GM18907 (cell line): Measurements from ENCODE around the gene PYGO1.
"Not testable (repeated sequence)": the region's sequence is repeated elsewhere in the genome, so short reads cannot be mapped to it uniquely, and the experiment has no call there.

ENCODE experiments used
- ATAC-seq: cut with Tn5 transposase; IDR thresholded peaks from one replicate; pipeline ENCODE4 v1.9.1; 2021; ENCODE audit warnings: mild to moderate bottlenecking, moderate library complexity; ENCODE audit not compliant: unreplicated experiment

The PYGO1 gene, protein sequence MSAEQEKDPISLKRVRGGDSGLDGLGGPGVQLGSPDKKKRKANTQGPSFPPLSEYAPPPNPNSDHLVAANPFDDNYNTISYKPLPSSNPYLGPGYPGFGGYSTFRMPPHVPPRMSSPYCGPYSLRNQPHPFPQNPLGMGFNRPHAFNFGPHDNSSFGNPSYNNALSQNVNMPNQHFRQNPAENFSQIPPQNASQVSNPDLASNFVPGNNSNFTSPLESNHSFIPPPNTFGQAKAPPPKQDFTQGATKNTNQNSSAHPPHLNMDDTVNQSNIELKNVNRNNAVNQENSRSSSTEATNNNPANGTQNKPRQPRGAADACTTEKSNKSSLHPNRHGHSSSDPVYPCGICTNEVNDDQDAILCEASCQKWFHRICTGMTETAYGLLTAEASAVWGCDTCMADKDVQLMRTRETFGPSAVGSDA

DNA sequence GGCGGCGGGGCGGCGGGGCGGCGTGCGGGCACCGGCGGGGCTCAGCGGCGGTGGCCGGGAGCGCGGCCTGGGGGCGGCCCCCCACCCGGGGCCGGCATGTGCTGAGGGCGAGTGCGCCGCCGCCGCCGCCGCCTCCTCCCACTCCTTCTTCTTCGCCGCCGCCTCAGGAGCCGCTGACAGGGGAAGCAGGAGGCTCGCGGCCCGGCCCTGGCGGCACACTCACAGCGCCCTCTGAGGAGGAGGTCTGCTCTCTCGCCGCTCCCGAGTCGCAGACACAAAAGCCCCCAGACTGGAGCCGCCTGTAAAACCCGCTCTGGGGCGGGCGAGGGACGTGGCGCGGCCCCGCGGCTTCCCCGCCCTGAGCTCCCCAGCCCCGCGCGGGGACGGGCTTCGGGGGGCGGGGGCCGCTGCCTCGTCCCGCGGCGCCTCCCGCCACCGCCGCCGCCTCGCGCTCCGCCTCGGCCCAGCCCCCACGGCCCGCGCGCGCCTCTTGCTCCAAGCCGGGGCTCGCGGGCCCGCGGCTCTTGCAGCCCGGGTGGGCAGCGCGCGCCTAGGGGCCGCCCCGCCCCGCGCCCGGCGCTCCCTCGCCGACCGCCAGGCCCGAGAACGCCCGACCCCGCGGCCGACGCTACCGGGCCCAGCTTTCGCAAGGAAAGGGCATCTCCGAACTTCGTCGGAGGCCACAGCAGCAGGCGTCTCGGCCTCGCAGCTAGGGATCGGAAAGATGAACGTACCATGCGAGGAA, at the start of gene PYGO1:
Gene PYGO1 (minus strand): TSS at position 276 of the 745 bp plus-strand sequence. CDS start 462 bp downstream, outside the sequence.
- peak; percentile 69 for ATAC-seq

DNA sequence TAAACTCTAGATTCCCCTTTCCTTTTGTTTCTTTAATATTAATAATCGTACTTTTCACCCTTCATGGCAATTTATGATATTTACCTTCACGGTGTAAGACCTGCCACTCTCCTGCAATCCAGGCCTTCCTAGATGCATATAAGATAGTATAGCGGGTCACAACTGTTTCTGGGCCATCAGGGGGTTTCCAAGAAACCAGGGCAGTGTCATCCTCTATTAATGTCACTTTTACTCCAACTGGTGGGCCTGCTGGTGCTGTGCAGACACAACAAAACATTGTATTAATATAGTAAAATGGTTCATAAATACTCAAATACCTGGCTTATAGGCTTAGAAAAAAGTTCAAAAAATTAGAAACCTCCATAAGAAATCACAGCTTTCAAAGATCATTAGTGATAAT, 48.9 kb upstream of the PYGO1 start:
- no peak for ATAC-seq

DNA sequence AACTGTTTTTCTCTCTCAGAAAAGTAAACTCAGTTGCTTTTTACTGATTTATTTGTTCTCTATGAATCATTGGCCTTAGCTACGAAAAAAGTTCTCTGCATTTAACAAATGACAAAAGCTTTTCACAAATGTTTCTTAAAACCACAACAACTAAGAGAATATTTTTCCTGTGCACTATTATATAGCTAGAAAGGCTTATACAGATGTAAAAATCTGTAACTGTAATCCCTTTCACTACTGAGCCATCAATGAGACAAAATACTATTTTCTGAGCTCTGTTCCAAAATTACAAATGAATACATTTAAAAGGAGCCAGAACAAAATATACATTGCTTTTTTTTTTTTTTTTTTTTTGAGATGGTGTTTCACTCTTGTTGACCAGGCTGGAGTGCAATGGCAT, 45.6 kb upstream of the PYGO1 start:
- ATAC-seq, result no peak

DNA sequence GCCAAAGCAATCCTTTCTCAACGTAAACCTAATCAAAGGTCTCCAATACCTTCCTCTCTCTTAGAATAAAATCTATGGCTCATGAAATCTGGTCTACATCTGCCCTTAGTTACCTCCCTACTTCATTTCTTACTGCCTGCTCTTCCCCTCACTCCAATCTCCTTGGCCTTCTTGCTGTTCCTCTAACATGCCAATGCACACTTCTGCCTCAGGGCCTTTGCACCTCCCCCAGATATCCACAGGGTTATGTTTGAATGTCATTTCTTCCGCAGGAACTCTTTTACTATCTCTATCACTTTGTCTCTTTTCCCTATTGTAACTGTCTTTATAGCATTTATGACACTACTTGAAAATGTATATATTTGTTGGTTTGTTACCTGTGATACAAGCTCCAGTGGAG, 44.3 kb upstream of the PYGO1 start:
- ATAC-seq, result no peak

DNA sequence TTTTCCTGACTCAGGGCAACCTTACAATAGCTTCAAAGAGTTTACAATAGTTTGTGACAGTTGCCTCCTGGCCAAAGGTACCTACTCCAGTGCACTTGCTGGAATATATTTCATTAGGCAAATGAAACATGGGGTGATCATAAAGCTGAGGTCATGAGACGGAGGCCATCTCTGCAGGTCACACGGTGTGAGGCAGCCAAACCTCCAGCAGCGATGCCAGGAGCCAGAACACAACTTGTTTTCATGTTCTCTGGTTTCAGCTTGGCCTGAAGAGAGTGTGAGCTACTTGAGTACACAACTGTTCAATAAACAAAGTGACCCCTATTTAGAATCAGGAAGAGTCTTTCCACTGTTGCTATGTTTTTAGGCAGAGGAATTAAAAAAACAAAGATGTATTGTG, 42.7 kb upstream of the PYGO1 start:
- ATAC-seq, result no peak

DNA sequence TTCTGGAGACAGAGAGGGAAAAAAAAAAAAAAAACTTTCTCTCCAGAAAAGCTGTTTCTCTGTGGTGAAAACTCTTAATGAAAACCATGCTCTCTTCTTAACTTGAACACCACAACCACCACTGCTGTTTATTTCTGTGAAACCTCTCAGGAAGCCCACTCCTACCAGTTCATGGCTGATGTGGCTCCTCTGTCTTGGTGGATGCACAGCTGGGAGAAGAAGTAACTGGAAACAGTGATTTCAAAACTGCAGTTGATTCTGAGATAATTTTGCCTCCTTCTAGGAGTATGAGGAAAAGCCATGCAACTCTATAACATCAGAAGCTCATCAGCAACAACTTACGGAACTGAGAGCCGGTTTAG, 40.2 kb upstream of the PYGO1 start:
- ATAC-seq, result no peak

DNA sequence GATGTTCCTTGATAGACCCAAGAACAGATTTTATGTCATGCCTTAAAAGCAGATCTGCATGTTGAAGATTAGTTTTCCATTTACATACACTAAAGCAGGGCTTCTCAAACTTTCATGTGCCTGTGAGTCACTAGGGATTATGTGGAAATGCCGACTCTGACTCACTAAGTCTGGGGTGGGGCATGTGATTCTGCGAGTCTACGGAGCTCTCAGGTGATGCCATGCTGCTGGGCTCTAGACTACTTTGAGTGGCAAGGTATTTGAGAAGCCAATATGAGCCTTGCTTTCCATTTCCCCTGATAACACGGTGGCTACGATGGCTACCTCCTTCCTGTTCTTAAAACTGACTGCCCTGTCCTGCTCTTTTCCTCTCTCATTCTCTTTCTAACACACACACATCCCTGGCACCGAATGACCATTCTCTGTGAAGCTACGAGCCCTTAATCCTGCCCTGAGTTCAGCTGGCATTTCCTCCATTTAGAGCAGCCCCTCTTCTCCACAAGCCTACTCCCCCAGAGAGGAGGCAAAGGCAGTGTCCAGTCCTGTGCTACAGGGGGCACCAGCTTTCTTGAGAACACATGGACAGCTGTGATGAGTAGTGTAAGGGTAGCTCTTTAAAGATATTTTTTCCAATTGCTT, 39.7 kb upstream of the PYGO1 start:
- no peak for ATAC-seq

DNA sequence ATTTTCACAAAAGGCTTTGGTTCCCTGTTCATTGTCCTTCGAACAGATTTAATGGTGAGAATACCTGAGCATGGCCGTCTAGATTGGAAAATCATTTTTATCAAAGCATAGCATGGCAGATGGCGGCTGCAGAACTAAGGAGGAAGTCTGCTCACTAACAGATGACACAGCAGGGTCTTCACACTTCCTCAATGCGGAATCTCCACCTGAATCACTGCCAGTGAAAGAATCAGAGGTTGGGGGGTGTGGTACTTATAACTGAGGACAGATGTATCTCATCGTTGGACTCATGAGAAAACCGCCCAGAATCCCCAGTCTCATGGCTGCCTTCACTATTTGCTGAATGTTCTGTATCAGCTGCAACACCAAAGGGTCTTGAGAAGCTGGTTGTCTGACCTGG, 31.6 kb upstream of the PYGO1 start:
- no peak for ATAC-seq

DNA sequence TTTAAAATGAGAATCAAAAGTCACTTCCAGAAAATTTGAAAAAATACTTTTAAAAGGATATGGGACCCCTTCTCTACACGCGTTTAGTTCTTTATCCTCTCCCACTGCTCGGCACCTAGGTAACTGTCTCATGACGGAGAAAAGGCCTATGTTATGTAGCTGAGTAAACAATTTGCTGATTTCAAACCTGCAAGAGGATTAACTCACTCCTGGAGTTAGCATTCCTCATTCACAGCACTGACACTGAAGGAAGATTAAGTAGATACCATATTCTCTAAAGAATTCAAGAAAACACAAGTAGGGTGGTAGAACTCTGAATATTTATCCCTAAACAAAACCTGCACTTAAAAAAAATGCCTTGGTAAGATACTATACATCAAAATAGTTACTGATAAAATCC, 30.2 kb upstream of the PYGO1 start:
- ATAC-seq, result no peak

DNA sequence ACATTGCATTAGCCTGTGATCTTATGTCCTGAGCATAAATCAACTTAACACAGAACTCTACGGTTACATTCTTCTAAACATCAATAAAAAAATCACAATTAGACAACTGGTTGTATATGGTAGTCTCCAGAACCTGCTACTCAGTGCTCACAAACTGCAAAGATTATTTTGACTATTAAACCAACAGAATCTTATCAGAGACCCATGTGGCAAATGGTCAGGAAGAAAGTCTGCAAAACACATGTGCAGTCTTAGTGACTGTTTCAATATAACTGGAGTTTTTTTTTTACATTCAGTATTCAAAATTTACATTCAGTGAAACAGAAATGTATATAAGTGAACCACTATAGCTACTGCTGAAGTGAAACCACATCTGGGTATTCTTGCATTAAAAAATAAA, 27.3 kb upstream of the PYGO1 start:
- ATAC-seq, result no peak

DNA sequence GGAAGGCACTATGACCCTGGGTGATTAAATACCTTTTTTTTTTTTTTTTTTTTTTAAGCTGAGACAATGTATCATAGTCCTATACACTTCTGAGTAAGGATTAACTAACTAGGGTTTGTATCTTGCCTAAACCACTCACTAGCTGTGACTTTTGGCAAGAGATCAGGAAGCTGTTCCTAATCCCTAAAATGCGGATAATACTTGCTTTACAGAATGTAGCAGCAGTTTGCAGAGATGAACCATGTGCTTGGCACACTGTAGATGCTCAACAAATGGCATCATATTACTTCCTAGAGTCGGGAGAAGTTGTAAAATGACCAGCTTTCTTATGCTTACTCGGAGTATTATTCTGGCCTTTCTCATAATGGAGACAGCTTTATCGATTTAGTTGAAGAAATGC, 25.6 kb upstream of the PYGO1 start:
- no peak for ATAC-seq

DNA sequence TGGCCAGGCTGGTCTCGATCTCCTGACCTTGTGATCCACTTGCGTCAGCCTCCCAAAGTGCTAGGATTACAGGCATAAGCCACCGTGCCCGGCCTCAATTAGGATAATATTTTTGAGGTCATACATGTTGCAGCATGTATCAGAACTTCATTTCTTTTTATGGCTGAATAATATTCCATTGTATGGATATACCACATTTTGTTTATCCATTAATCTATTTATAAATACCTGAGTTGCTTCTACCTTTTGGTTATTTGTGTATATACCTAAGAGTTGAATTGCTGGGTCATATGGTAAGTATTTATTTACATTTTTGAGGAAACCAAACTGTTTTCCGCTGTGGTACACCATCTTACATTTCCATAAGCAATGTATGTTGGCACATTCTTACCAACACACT, 18.1 kb upstream of the PYGO1 start:
- ATAC-seq, result no peak

DNA sequence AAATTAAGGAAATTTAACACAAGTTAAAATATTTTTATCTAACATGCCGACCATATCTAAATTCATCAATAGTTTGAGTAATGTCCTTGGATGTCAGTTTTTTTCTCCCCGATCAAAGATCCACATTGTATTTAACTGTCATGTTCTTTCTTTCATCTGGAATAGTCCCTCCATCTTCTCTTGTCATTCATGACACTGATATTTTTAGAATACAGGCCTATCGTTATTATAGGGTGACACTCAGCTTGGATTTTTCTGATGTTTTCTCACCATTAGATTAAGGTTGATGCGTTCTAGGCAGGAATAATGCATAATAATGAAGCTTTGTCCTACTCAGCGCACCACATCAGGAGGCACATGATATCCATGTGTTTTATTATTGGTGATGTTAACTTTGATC, 13.2 kb upstream of the PYGO1 start:
- no peak for ATAC-seq

DNA sequence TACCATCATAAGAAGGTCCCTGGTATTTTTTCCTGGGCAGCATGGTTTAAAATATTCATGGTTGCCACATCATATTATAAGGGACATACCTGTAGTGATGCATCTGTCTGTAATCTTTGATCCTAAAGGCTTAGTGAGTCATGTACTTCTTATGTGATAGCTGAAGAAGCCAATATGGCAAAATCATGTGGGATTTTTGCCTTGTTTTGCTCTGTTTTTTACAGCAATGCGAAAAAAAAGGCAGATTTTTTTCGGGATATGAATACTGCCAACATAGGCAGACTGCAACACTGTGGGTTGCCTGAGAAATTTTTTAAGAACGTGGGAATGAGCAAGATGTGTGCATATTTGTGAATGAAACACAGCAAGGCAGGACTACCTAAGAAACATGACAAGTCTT, 11.3 kb upstream of the PYGO1 start:
- ATAC-seq, result no peak

DNA sequence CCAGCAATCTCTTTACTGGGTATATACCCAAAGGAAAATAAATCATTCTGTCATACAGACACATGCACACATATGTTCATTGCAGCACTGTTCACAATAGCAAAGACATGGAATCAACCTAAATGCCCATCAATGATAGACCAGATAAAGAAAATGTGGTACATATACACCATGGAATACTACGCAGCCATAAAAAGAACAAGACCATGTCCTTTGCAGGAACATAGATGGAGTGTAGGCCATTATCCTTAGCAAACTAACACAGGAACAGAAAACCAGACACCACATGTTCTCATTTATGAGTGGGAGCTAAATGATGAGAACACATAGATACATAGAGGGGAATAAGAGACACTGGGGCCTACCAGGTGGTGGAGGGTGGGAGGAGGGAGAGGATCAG, 4.9 kb upstream of the PYGO1 start:
- not testable (repeated sequence) for ATAC-seq

DNA sequence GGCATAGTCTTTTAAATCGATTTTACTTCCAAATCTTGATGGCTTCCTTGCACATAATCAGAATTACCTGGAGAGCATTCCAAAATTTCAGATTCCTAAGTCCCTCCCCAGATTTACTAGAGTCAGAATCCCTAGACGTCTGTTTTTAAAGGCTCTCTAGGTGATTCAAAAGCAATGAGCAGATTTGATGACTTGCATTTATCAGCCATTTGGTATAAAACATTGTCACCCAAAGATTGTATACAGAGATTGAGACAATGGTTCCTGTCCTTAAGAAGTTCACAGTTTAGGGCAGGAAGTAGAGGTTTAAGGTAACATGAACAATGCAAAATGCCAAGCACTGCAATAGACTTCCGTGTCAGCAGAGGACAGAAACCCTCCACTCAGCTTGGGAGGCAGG, 2.6 kb upstream of the PYGO1 start:
- no peak for ATAC-seq

DNA sequence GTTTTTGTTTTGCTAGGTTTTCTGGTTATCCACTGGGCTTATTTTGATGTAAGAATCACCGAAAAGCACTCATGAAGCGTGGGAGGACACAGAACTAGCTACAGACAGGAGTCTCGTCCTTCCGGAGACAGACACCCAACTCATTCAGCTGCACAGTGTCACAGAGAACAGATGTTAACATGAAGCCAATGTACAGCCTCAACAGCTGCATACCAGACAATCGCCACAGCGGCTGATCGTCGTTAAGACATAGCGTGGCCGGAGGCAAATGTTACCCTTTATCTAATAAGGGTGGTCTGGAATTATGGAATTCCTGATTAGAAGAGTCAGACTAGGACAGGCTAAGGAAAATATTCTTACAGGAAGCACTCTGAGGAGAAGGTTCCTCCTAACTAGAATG, 1.1 kb upstream of the PYGO1 start:
- ATAC-seq, result no peak

DNA sequence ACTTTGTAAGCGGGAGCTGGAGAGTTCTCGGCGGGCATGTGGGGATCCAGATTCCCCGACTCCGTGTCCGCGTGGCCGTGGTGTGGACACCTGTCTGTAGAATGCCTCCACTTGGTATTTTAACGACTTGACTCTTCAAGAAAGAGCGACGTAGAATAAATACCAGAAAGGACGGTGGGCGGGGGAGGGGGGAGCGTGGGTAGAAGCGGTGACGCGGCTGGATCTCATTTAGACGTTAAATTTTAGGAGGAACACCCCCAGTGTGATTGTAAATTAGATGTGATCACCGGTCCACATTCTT, 620 bp upstream of the PYGO1 start:
- ATAC-seq, result no peak

DNA sequence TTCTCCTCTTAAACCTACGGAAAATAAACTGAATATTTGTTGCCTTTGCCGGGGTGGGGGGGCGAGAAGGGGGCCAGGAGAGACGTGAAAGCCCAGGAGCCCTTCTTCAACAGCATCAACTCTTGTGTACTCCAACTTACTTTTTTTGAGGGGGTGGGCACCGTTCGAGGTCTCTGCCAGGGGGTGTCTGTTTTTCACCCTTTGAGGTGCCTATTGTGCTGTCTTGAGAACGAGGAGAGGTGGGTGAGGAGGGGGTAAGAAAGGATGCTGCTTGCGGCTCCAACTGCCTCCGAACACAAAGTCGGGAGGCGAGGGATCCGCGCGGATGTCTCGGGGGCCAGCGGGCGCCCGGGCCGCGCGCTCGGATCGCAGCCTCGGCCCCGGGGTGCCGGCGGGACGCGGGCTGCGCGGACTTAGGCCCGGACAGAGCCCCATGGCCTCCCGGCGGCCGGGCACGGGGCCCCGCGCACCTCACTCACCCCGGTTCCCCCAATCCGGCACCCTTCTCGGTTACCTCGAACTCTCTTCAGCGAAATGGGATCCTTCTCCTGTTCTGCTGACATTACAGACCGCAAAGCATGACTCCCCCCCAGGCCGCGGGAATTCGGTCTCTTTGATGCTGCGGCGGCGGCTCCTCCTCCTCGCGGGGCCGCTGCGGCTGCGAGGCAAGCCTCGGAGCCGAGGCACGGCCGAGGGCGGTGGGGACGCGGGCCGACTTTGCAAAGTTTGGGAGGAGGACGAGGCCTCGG, 650 bp downstream of the PYGO1 start:
- ATAC-seq, result peak; percentile 10

DNA sequence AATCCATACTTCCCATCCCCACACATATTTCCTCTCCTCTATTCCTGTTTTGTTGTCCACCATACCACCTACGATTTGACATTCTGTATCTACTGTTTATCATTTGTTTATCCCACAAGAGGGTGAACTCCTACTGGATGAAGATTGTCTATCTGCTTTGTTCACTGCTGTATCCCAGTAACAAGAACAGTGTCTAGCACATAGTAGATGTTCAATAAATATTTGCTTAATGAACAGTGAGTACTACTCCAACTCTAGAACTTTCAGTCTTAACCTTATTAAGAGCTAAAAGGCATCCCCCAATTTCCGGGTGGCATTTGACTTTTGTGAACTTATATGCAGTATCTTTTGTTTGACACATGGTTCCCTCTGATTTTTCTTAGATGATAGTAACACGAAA, 1.3 kb downstream of the PYGO1 start:
- ATAC-seq, result no peak

DNA sequence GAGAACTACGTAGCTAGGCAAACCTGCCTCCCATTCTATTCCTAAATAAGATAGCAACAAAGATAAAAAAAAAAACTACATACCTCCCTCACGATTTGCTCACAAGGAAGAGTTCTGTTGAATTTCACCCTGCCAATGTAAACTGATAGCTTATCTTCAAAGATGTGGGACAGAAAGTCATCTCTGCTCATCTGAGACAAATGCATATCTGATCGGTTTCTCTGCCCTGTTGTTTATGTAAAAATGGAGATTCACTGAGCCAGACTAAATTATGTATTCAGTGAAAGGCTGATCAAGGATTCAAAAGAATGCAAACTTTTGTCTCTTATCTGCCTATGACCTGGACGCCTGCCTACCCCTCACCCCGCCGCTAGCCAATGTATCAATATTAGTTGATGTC, 11.2 kb downstream of the PYGO1 start:
- no peak for ATAC-seq

DNA sequence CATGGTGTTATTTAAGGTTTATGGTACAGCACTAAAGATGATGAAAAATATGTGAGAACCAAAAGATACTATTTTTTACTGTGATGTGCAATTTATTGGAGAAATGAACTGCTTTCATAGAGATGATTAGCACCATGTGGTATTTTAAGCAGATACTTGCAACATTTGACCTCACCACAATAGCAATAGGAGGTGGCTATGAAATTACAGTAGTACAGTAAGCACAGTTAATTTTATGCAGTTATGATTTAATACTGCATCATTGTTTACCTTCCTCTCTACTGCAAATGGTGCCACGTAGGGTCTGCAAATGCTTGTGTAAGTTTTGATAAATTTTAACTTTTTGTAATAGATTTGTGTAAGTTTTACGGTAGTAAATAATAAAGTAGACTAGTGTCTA, 14.0 kb downstream of the PYGO1 start:
- ATAC-seq, result no peak
